Trophoblast cell (in vitro differentiated cells and primary cell): Measurements from ENCODE around the gene ZNF669.
"Not testable (repeated sequence)": the region's sequence is repeated elsewhere in the genome, so short reads cannot be mapped to it uniquely, and the experiment has no call there.

Experiments used
- DNase-seq, 2 donors: peaks; one replicate each; pipeline ENCODE4 v3.0.0-alpha.2; 2016
- H2AFZ ChIP-seq: 2 replicates; pipeline ENCODE4 v1.6.1; 2013; ENCODE audit warnings: low read length, moderate library complexity, mild to moderate bottlenecking; ENCODE audit not compliant: insufficient read depth, poor library complexity
- H2AK5ac ChIP-seq: 2 replicates; pipeline ENCODE4 v1.6.1; 2013; ENCODE audit warnings: mild to moderate bottlenecking, low read length
- H2BK120ac ChIP-seq: 2 replicates; pipeline ENCODE4 v1.6.1; 2013; ENCODE audit warnings: low read length, mild to moderate bottlenecking, moderate library complexity; ENCODE audit not compliant: insufficient read depth, poor library complexity
- H2BK12ac ChIP-seq: 2 replicates; pipeline ENCODE4 v1.6.1; 2013; ENCODE audit warnings: mild to moderate bottlenecking, low read length, moderate library complexity
- H2BK5ac ChIP-seq: 2 replicates; pipeline ENCODE4 v1.6.1; 2013; ENCODE audit warnings: low read length, low read depth, moderate library complexity, mild to moderate bottlenecking; ENCODE audit not compliant: poor library complexity
- H3K14ac ChIP-seq: 2 replicates; pipeline ENCODE4 v1.6.1; 2013; ENCODE audit warnings: mild to moderate bottlenecking, low read length
- H3K18ac ChIP-seq: 2 replicates; pipeline ENCODE4 v1.6.1; 2013; ENCODE audit warnings: mild to moderate bottlenecking, low read length
- H3K23ac ChIP-seq: 2 replicates; pipeline ENCODE4 v1.6.1; 2013; ENCODE audit warnings: low read length
- H3K27ac ChIP-seq: 2 replicates; pipeline ENCODE4 v1.5.1; 2013; ENCODE audit warnings: low read depth, mild to moderate bottlenecking, inconsistent platforms, low read length, moderate library complexity
- H3K27me3 ChIP-seq: 2 replicates; pipeline ENCODE4 v1.6.1; 2013; ENCODE audit warnings: inconsistent platforms, mild to moderate bottlenecking, low read length, moderate library complexity; ENCODE audit not compliant: insufficient read depth
- H3K36me3 ChIP-seq, 2 experiments: 1 replicate in 1 of 2; 2 replicates in 1 of 2; pipeline ENCODE4 v1.6.1; 2013; ENCODE audit warnings: low read length in 2 of 2, mild to moderate bottlenecking in 2 of 2, moderate library complexity in 1 of 2; ENCODE audit not compliant: insufficient read depth in 2 of 2, control insufficient read depth in 1 of 2
- H3K4ac ChIP-seq: 2 replicates; pipeline ENCODE4 v1.6.1; 2013; ENCODE audit warnings: low read depth, mild to moderate bottlenecking, low read length, moderate library complexity
- H3K4me1 ChIP-seq, 2 experiments: 1 replicate in 1 of 2; 2 replicates in 1 of 2; pipeline ENCODE4 v1.6.1; 2013; ENCODE audit warnings: low read length in 2 of 2, mild to moderate bottlenecking in 2 of 2, moderate library complexity in 1 of 2; ENCODE audit not compliant: insufficient read depth in 2 of 2, control insufficient read depth in 1 of 2
- H3K4me2 ChIP-seq: 2 replicates; pipeline ENCODE4 v1.6.1; 2013; ENCODE audit warnings: inconsistent platforms, mild to moderate bottlenecking, low read length, moderate library complexity
- H3K4me3 ChIP-seq: 2 replicates; pipeline ENCODE4 v1.5.1; 2013; ENCODE audit warnings: mild to moderate bottlenecking, low read depth, low read length, inconsistent platforms
- H3K79me1 ChIP-seq: one replicate; pipeline ENCODE4 v1.6.1; 2013; ENCODE audit warnings: low read length
- H3K79me2 ChIP-seq: 2 replicates; pipeline ENCODE4 v1.6.1; 2013; ENCODE audit warnings: low read length, mild to moderate bottlenecking; ENCODE audit not compliant: control insufficient read depth, insufficient read depth, poor library complexity
- H3K9ac ChIP-seq: 2 replicates; pipeline ENCODE4 v1.6.1; 2013; ENCODE audit warnings: mild to moderate bottlenecking, low read length
- H3K9me3 ChIP-seq: 2 replicates; pipeline ENCODE4 v1.6.1; 2013; ENCODE audit warnings: low read depth, mild to moderate bottlenecking, control low read depth, inconsistent platforms, low read length; ENCODE audit not compliant: insufficient read depth
- H4K12ac ChIP-seq: 2 replicates; pipeline ENCODE4 v1.6.1; 2013; ENCODE audit warnings: low read depth, mild to moderate bottlenecking, low read length, moderate library complexity
- H4K8ac ChIP-seq: 2 replicates; pipeline ENCODE4 v1.6.1; 2013; ENCODE audit warnings: low read depth, mild to moderate bottlenecking, low read length, moderate library complexity
- H4K91ac ChIP-seq: one replicate; pipeline ENCODE4 v1.6.1; 2013; ENCODE audit warnings: low read depth, mild to moderate bottlenecking, low read length, moderate library complexity
- WGBS: extraction: QIAGEN DNeasy Blood & Tissue Kit; methylation state at CpG from one replicate; pipeline ENCODE4 v1.1.7; 2013; ENCODE audit warnings: missing lambda C conversion rate; ENCODE audit not compliant: insufficient read length, insufficient coverage; ENCODE audit errors: extremely low coverage; 5-methylcytosine and 5-hydroxymethylcytosine counted together

The ZNF669 gene

GRCh38 chr1:247145279-247145678 lies 41.1 kb upstream of the ZNF669 start:
- H3K4me2 ChIP-seq, result no peak overlapping the region
- H3K4me3 ChIP-seq, result no peak overlapping the region
- H3K4ac ChIP-seq, result no peak overlapping the region
- no peak overlapping the region for H2AK5ac ChIP-seq
- peaks cover 26 to 29% of the 10 kb centered on the region in 2 experiments for H3K36me3 ChIP-seq
- no peak overlapping the region for H3K23ac ChIP-seq
- no peaks in the 10 kb centered on the region for H3K79me1 ChIP-seq
- H2BK120ac ChIP-seq, result no peak overlapping the region
- H2BK12ac ChIP-seq, result no peak overlapping the region
- no peaks in the 10 kb centered on the region for H3K4me1 ChIP-seq
- H4K91ac ChIP-seq, result no peak overlapping the region
- no CpG with 5 or more reads among the region's 6 CpGs for WGBS
- no peak overlapping the region for H4K8ac ChIP-seq
- H2AFZ ChIP-seq, result no peak overlapping the region
- H3K9ac ChIP-seq, result no peak overlapping the region
- no peak overlapping the region for H2BK5ac ChIP-seq
- H3K27ac ChIP-seq, result no peak overlapping the region
- no peaks in the 10 kb centered on the region for H3K79me2 ChIP-seq
- no peak overlapping the region for H3K18ac ChIP-seq
- no peaks in the 10 kb centered on the region for H3K27me3 ChIP-seq
- H3K9me3 ChIP-seq, result peaks cover 11% of the 10 kb centered on the region
- no peak overlapping the region for H4K12ac ChIP-seq
- H3K14ac ChIP-seq, result no peak overlapping the region
- no peak for DNase-seq

- H2BK12ac ChIP-seq, DNase-seq: not testable (repeated sequence)
Measured at GRCh38 chr1:247139557-247139956, 35.4 kb upstream of the ZNF669 start.

GRCh38 chr1:247131236-247131635 lies 27.1 kb upstream of the ZNF669 start:
- Histone ChIP-seq H3K9ac (no peak overlapping the region), H2BK5ac (no peak overlapping the region), H3K4me1 (peaks cover 6% of the 10 kb centered on the region in 2 experiments), H3K9me3 (peaks cover 11% of the 10 kb centered on the region), H3K27me3 (no peaks in the 10 kb centered on the region), H3K4me3 (no peak overlapping the region), H3K79me2 (peaks cover 4% of the 10 kb centered on the region), H3K27ac (no peak overlapping the region), H2BK120ac (no peak overlapping the region), H3K18ac (peak overlapping the region; percentile 14), H3K23ac (no peak overlapping the region), H3K14ac (no peak overlapping the region), H3K4ac (peak overlapping the region; percentile 3), H3K79me1 (no peaks in the 10 kb centered on the region), H2BK12ac (no peak overlapping the region), H3K4me2 (no peak overlapping the region), H3K36me3 (peaks cover 16 to 22% of the 10 kb centered on the region in 2 experiments), H2AK5ac (no peak overlapping the region), H4K91ac (no peak overlapping the region), H4K8ac (no peak overlapping the region), H4K12ac (no peak overlapping the region), H2AFZ (no peak overlapping the region)
- no peak for DNase-seq
- no CpG with 5 or more reads among the region's 10 CpGs for WGBS

More at GRCh38 chr1:247139557-247139956, 35.4 kb upstream of the ZNF669 start:
- H2BK5ac ChIP-seq, H3K4me2 ChIP-seq, H2AK5ac ChIP-seq, H3K27me3 ChIP-seq, H2AFZ ChIP-seq, H3K27ac ChIP-seq, H4K8ac ChIP-seq, H3K4me3 ChIP-seq, H3K23ac ChIP-seq, H4K12ac ChIP-seq, H3K4me1 ChIP-seq, H3K9ac ChIP-seq, H3K79me1 ChIP-seq, H2BK120ac ChIP-seq, H3K4ac ChIP-seq, H3K79me2 ChIP-seq, H3K18ac ChIP-seq, H4K91ac ChIP-seq, H3K14ac ChIP-seq: not testable (repeated sequence)
- Histone ChIP-seq H3K36me3 (peaks cover 17 to 29% of the 10 kb centered on the region in 2 experiments), H3K9me3 (peaks cover 11% of the 10 kb centered on the region)

GRCh38 chr1:247127519-247128282 lies 23.5 kb upstream of the ZNF669 start:
- H3K79me1 ChIP-seq, H2AK5ac ChIP-seq, H2AFZ ChIP-seq, H3K14ac ChIP-seq, H3K79me2 ChIP-seq, H2BK12ac ChIP-seq, H4K91ac ChIP-seq, H3K4me1 ChIP-seq, H3K18ac ChIP-seq, H4K8ac ChIP-seq, H3K9ac ChIP-seq, H4K12ac ChIP-seq, DNase-seq, H3K23ac ChIP-seq, H3K27me3 ChIP-seq, H3K4me3 ChIP-seq: not testable (repeated sequence)
- 100% methylated on average over 1 of the region's 18 CpGs for WGBS
- H2BK5ac ChIP-seq, result peak overlapping the region; percentile 31
- H3K9me3 ChIP-seq, result peaks cover 11% of the 10 kb centered on the region
- peaks cover 17 to 21% of the 10 kb centered on the region in 2 experiments for H3K36me3 ChIP-seq
- H2BK120ac ChIP-seq, result peak overlapping the region; percentile 33
- peak overlapping the region; percentile 72 for H3K4me2 ChIP-seq
- peak overlapping the region; percentile 17 for H3K27ac ChIP-seq
- H3K4ac ChIP-seq, result peak overlapping the region; percentile 75
